Endothelial cell of umbilical vein (primary cell): ENCODE data around the gene ATR. TPM values are rescaled to one million over a fixed set of nuclear protein-coding genes. Genes with fewer than 3 reads are reported as not detected.

Experiments used
- BruUV-seq: library from RNA; stranded (reverse); fragments of 400-500 nt; replicated peaks from 2 replicates; lab custom pipeline; 2021; lab: Mats Ljungman, UMichigan
- CTCF ChIA-PET: fragments of 300-600, 350-600 bp; sonication (Branson Sonifier 250); formaldehyde crosslinking; loops from one replicate; lab custom pipeline; 2021; ENCODE audit warnings: antibody characterized with exemption, inconsistent platforms; lab: Charles Lee
- POLR2A ChIA-PET: fragments of 300-600, 350-600 bp; sonication (Branson Sonifier 250); formaldehyde crosslinking; loops from one replicate; lab custom pipeline; 2021; ENCODE audit warnings: antibody characterized with exemption, inconsistent platforms; lab: Charles Lee
- DNase-seq: peaks from one replicate; pipeline ENCODE4 v3.0.0-alpha.2; 2011; ENCODE audit warnings: low read depth, low spot score
- FAIRE-seq: peaks from 2 replicates; lab custom pipeline; 2011; peaks lifted over from hg19 to GRCh38; lab: Jason Lieb, UNC
- H2AFZ ChIP-seq: 2 replicates; pipeline ENCODE4 v1.6.0; 2012; ENCODE audit warnings: low read depth, low read length, control low read depth, inconsistent platforms
- H3K27ac ChIP-seq: 2 replicates; pipeline ENCODE4 v1.5.1; 2011; ENCODE audit warnings: low read depth, mild to moderate bottlenecking, control low read depth, low read length, moderate library complexity; ENCODE audit not compliant: insufficient read depth
- H3K27me3 ChIP-seq, 2 experiments: 2 replicates each; pipeline versions ENCODE4 v1.6.0 to v1.6.1; 2011; ENCODE audit warnings: low read length in 2 of 2, mixed read lengths in 1 of 2; ENCODE audit not compliant: control insufficient read depth in 2 of 2, insufficient read depth in 2 of 2
- H3K36me3 ChIP-seq, 2 experiments: 2 replicates in 1 of 2; 3 replicates in 1 of 2; pipeline ENCODE4 v1.5.1; 2011; ENCODE audit warnings: low read length in 2 of 2, mild to moderate bottlenecking in 1 of 2, moderate library complexity in 1 of 2; ENCODE audit not compliant: control insufficient read depth in 2 of 2, insufficient read depth in 2 of 2; ENCODE audit errors: extremely low read depth in 1 of 2
- H3K4me1 ChIP-seq: 3 replicates; pipeline ENCODE4 v1.5.1; 2011; ENCODE audit warnings: mild to moderate bottlenecking, low read length; ENCODE audit not compliant: control insufficient read depth, insufficient read depth; ENCODE audit errors: extremely low read depth
- H3K4me2 ChIP-seq: 2 replicates; pipeline ENCODE4 v1.6.1; 2011; ENCODE audit warnings: low read length, control low read depth, mixed read lengths; ENCODE audit not compliant: insufficient read depth
- H3K4me3 ChIP-seq, 3 experiments: fragments of 200-600 bp in 1 of 3; sonication (generic), shearing (Covaris generic) in 1 of 3; replicated peaks in 1 of 3; 2 replicates each; pipeline ENCODE4 v1.5.1; 2011 to 2016; ENCODE audit warnings: control low read depth in 3 of 3, low read length in 3 of 3, mild to moderate bottlenecking in 2 of 3, inconsistent platforms in 1 of 3, low read depth in 1 of 3, moderate library complexity in 1 of 3; ENCODE audit not compliant: insufficient read depth in 1 of 3
- H3K79me2 ChIP-seq: 2 replicates; pipeline ENCODE4 v1.6.0; 2012; ENCODE audit warnings: low read length, inconsistent platforms; ENCODE audit not compliant: control insufficient read depth, insufficient read depth
- H3K9ac ChIP-seq: replicated peaks from 2 replicates; pipeline ENCODE3; 2011; ENCODE audit warnings: low read length, control low read depth; ENCODE audit not compliant: insufficient read depth; ENCODE audit errors: extremely low read depth
- H3K9me1 ChIP-seq: replicated peaks from 3 replicates; pipeline ENCODE4 v1.6.0; 2011; ENCODE audit warnings: mild to moderate bottlenecking, low read length; ENCODE audit not compliant: control insufficient read depth, insufficient read depth; ENCODE audit errors: extremely low read depth
- H3K9me3 ChIP-seq: replicated peaks from 2 replicates; pipeline ENCODE4 v1.5.1; 2012; ENCODE audit warnings: low read length, inconsistent platforms; ENCODE audit not compliant: control insufficient read depth, insufficient read depth
- H4K20me1 ChIP-seq: replicated peaks from 2 replicates; pipeline ENCODE3; 2011; ENCODE audit warnings: mild to moderate bottlenecking, low read length; ENCODE audit not compliant: control insufficient read depth, insufficient read depth; ENCODE audit errors: extremely low read depth
- CTCF ChIP-seq, 2 donors: IDR thresholded peaks; 1 replicate in 1 of 2; 2 replicates in 1 of 2; pipeline ENCODE4 v1.5.1; 2011; ENCODE audit warnings: low read length in 2 of 2, mild to moderate bottlenecking in 2 of 2, moderate library complexity in 2 of 2, control low read depth in 1 of 2, inconsistent platforms in 1 of 2, low read depth in 1 of 2; ENCODE audit not compliant: insufficient read depth in 1 of 2; ENCODE audit errors: extremely low read depth in 1 of 2
- EZH2 ChIP-seq: IDR thresholded peaks from 2 replicates; pipeline ENCODE4 v1.6.1; 2012; ENCODE audit warnings: borderline replicate concordance, low read depth, mild to moderate bottlenecking, moderate library complexity, low read length, inconsistent platforms; ENCODE audit not compliant: severe bottlenecking
- FOS ChIP-seq: IDR thresholded peaks from 2 replicates; pipeline ENCODE4 v1.6.1; 2011; ENCODE audit warnings: mild to moderate bottlenecking, low read length, moderate library complexity, borderline replicate concordance; ENCODE audit not compliant: insufficient read depth
- GATA2 ChIP-seq: IDR thresholded peaks from 2 replicates; pipeline ENCODE4 v1.7.0; 2011; ENCODE audit warnings: low read depth, mild to moderate bottlenecking, moderate library complexity, mixed read lengths, low read length; ENCODE audit not compliant: insufficient read length, insufficient read depth
- JUN ChIP-seq: IDR thresholded peaks from 2 replicates; pipeline ENCODE4 v1.6.1; 2011; ENCODE audit warnings: borderline replicate concordance, low read depth; ENCODE audit not compliant: insufficient read length, insufficient read depth
- MAX ChIP-seq: IDR thresholded peaks from 2 replicates; pipeline ENCODE4 v1.6.1; 2011; ENCODE audit not compliant: insufficient read depth, insufficient read length
- MYC ChIP-seq: IDR thresholded peaks from one replicate; pipeline ENCODE4 v1.6.1; 2011; ENCODE audit warnings: mild to moderate bottlenecking, low read depth, low read length
- POLR2A ChIP-seq: IDR thresholded peaks from 2 replicates; pipeline ENCODE4 v1.6.1; 2012; ENCODE audit warnings: low read depth, mild to moderate bottlenecking, control low read depth, low read length
- POLR2AphosphoS5 ChIP-seq: IDR thresholded peaks from 2 replicates; pipeline ENCODE4 v1.6.1; 2012; ENCODE audit warnings: low read depth, mild to moderate bottlenecking, control low read depth, low read length, moderate library complexity; ENCODE audit not compliant: insufficient read depth
- dilution Hi-C: fragments of 300-500 bp; cut with MboI; formaldehyde crosslinking; loops from one replicate; pipeline ENCODE4 v1.15.0; 2019; ENCODE audit warnings: low sequenced_read_pairs; ENCODE audit not compliant: extremely low pct_ligation_motif_present
- intact Hi-C: fragments of 100-400 bp; cut with micrococcal nuclease; formaldehyde crosslinking; loops from one replicate; pipeline ENCODE4 v1.10.0; 2022
- polyA plus RNA-seq, 4 experiments: library from polyadenylated mRNA; depleted of rRNA in 3 of 4; stranded (reverse) in 3 of 4; unstranded in 1 of 4; fragments of >200 nt; gene quantifications; 2 replicates each; pipeline versions ENCODE4 v1.2.1 to v1.2.3, GENCODE V29; 2011 to 2012; ENCODE audit warnings: missing spikeins in 1 of 4
- total RNA-seq: library from RNA; stranded (reverse); gene quantifications from 2 replicates; pipeline ENCODE4 v1.2.3, GENCODE V29; 2021

The ATR gene
- total and polyA plus RNA-seq, 2 donors (not counting 3 experiments of a cell fraction or from before 2014, with no cell fraction given), result 6.3 to 23.6 TPM

GRCh38 chr3:142542054-142542453, 36.5 kb downstream of the ATR start:
- H3K4me2 ChIP-seq, result no peak overlapping the region
- H3K27me3 ChIP-seq, result no peaks in the 10 kb centered on the region
- ChIA-PET CTCF (no interaction called here), POLR2A (no interaction called here)
- BruUV-seq, result no TSS peak
- no peaks in the 10 kb centered on the region for H3K9me3 ChIP-seq
- H3K9me1 ChIP-seq, result peaks cover 3% of the 10 kb centered on the region
- dilution Hi-C loops (no loop called here), intact Hi-C loops (no loop called here)
- no peak for DNase-seq
- no peak overlapping the region for H2AFZ ChIP-seq
- H3K79me2 ChIP-seq, result no peaks in the 10 kb centered on the region
- H3K36me3 ChIP-seq, result peaks cover 0 to 5% of the 10 kb centered on the region in 2 experiments
- H3K9ac ChIP-seq, result no peak overlapping the region
- H3K4me1 ChIP-seq, result no peaks in the 10 kb centered on the region
- H3K27ac ChIP-seq, result no peak overlapping the region
- no peaks in the 10 kb centered on the region for H4K20me1 ChIP-seq
- no peak for FAIRE-seq
- TF ChIP-seq CTCF (IDR thresholded peaks at IDR 0.05; ENCODE audit: extremely low read depth in 1 of 2, insufficient read depth in 1 of 2, low read depth in 1 of 2, low read length in 2 of 2) (no peak), JUN (no peak), MYC (no peak), FOS (no peak), POLR2A (no peak), MAX (no peak), POLR2AphosphoS5 (no peak), GATA2 (no peak), EZH2 (no peak)
- no peak overlapping the region for H3K4me3 ChIP-seq
